A673 (cell line): ENCODE measurements around the gene SPRYD4. TPM values are rescaled to one million over a fixed set of nuclear protein-coding genes. Genes with fewer than 3 reads are reported as not detected.
A peak's percentile ranks its signal among the peaks of the same experiment; 100 is the strongest.

ENCODE experiments used
- BruUV-seq: library from RNA; stranded (reverse); fragments of 400-500 nt; replicated peaks from 2 replicates; lab custom pipeline; 2021; lab: Mats Ljungman, UMichigan
- CTCF ChIA-PET: fragments of 300-600 bp; sonication (Branson Sonifier 250); formaldehyde crosslinking; loops from one replicate; lab custom pipeline; 2022; ENCODE audit warnings: antibody characterized with exemption; lab: Charles Lee
- POLR2A ChIA-PET: fragments of 300-600 bp; sonication (Branson Sonifier 250); formaldehyde crosslinking; loops from one replicate; lab custom pipeline; 2022; ENCODE audit warnings: antibody characterized with exemption; ENCODE audit not compliant: low non-redundant PET; lab: Charles Lee
- DNase-seq: peaks from one replicate; pipeline ENCODE4 v3.0.0-alpha.2; 2015; ENCODE audit warnings: low spot score
- H3K27ac ChIP-seq: fragments of 200-600 bp; sonication (generic); 2 replicates; pipeline ENCODE4 v1.5.1; 2016; ENCODE audit warnings: mixed run types, low read depth, mild to moderate bottlenecking, mixed read lengths, antibody characterized with exemption, low read length; ENCODE audit not compliant: poor library complexity, severe bottlenecking
- H3K27me3 ChIP-seq: fragments of 200-600 bp; sonication (generic); replicated peaks from 2 replicates; pipeline ENCODE4 v1.6.1; 2017; ENCODE audit warnings: mixed run types, low read depth, mild to moderate bottlenecking, mixed read lengths, antibody characterized with exemption, low read length; ENCODE audit not compliant: insufficient read depth, poor library complexity
- H3K36me3 ChIP-seq: fragments of 200-600 bp; sonication (generic); 2 replicates; pipeline ENCODE4 v1.6.1; 2016; ENCODE audit warnings: mixed run types, mild to moderate bottlenecking, mixed read lengths, antibody characterized with exemption, low read length; ENCODE audit not compliant: insufficient read depth, poor library complexity, severe bottlenecking
- H3K4me1 ChIP-seq: fragments of 200-600 bp; sonication (generic); 2 replicates; pipeline ENCODE4 v1.6.1; 2017; ENCODE audit warnings: mixed run types, mild to moderate bottlenecking, mixed read lengths, antibody characterized with exemption, low read length; ENCODE audit not compliant: insufficient read depth, poor library complexity, severe bottlenecking
- H3K4me3 ChIP-seq: fragments of 200-600 bp; sonication (generic); 2 replicates; pipeline ENCODE4 v1.5.1; 2016; ENCODE audit warnings: low read depth, mixed run types, mild to moderate bottlenecking, mixed read lengths, low read length; ENCODE audit not compliant: poor library complexity, severe bottlenecking
- H3K9me3 ChIP-seq: fragments of 200-600 bp; sonication (generic); 2 replicates; pipeline ENCODE4 v1.6.1; 2016; ENCODE audit warnings: mixed run types, low read depth, mild to moderate bottlenecking, mixed read lengths, antibody characterized with exemption, low read length; ENCODE audit not compliant: poor library complexity, severe bottlenecking
- CTCF ChIP-seq: fragments of 300-800, 200-600 bp; sonication (generic); conservative IDR thresholded peaks from 2 replicates; pipeline ENCODE4 v1.5.1; 2017; ENCODE audit warnings: low read depth, mild to moderate bottlenecking, antibody characterized with exemption, low read length, moderate library complexity, mixed read lengths
- EZH2 ChIP-seq: fragments of 200-600 bp; sonication (generic); IDR thresholded peaks from 2 replicates; pipeline ENCODE4 v1.6.1; 2017; ENCODE audit warnings: borderline replicate concordance, low read depth, mild to moderate bottlenecking, mixed read lengths, antibody characterized with exemption, low read length; ENCODE audit not compliant: poor library complexity, severe bottlenecking
- intact Hi-C: fragments of 100-400 bp; cut with micrococcal nuclease; formaldehyde crosslinking; loops from one replicate; pipeline ENCODE4 v1.10.0; 2022; ENCODE audit not compliant: unreplicated experiment
- total RNA-seq: library from RNA; stranded (reverse); gene quantifications from 2 replicates; pipeline ENCODE4 v1.2.3, GENCODE V29; 2021

SPRYD4 gene
- total RNA-seq, 1 experiment from 2014 or later = 4.7 TPM

- DNase-seq = peak; percentile 95
- peaks cover 25% of the 10 kb centered on the region for H3K4me1 ChIP-seq
These were observed 53.4 kb downstream of the SPRYD4 start, which contains the start of gene RBMS2 for GRCh38 chr12:56521590-56522371. TSS of gene RBMS2 (plus strand) at chr12:56521820. CDS start at chr12:56522024, 204 bp downstream.

GRCh38 chr12:56522411-56523193 is 54.2 kb downstream of the SPRYD4 start:
- H3K4me3 ChIP-seq = peak overlapping the region; percentile 54
- ChIA-PET CTCF (interaction anchor here (1.1 kb wide), 1 partner anchor 114 kb away, joined by 4 read pairs; no protein-coding TSS in a partner anchor), POLR2A (no interaction called here)
- peaks cover 30% of the 10 kb centered on the region for H3K4me1 ChIP-seq
- no peaks in the 10 kb centered on the region for H3K27me3 ChIP-seq
- H3K27ac ChIP-seq = peak overlapping the region; percentile 83
- TSS peak; percentile 79 for BruUV-seq
- no peaks in the 10 kb centered on the region for H3K9me3 ChIP-seq
- H3K36me3 ChIP-seq = no peaks in the 10 kb centered on the region
- intact Hi-C loops = no loop called here
- peak; percentile 37 for DNase-seq
- TF ChIP-seq EZH2 (no peak), CTCF (no peak)

More at GRCh38 chr12:56521590-56522371, 53.4 kb downstream of the SPRYD4 start, which contains the start of gene RBMS2:
- TF ChIP-seq CTCF = no peak
- no peak for TF ChIP-seq EZH2
- intact Hi-C loops = loop anchor here (2.0 kb wide), 1 partner anchor 51 kb away; no protein-coding TSS in a partner anchor
- ChIA-PET CTCF (interaction anchor here (0.6 to 1.4 kb wide), 4 partner anchors 51 to 444 kb away, joined by 3 to 18 read pairs (median 4); no protein-coding TSS in a partner anchor), POLR2A (interaction anchor here (0.6 kb wide), 2 partner anchors 115 to 674 kb away, joined by 3 to 17 read pairs; no protein-coding TSS in a partner anchor)
- H3K4me3 ChIP-seq = peak within 1 kb of the TSS; percentile 54
- no peaks in the 10 kb centered on the region for H3K9me3 ChIP-seq
- no peaks in the 10 kb centered on the region for H3K36me3 ChIP-seq
- no TSS peak for BruUV-seq
- H3K27me3 ChIP-seq = no peaks in the 10 kb centered on the region
- H3K27ac ChIP-seq = peak within 1 kb of the TSS; percentile 83

DNA sequence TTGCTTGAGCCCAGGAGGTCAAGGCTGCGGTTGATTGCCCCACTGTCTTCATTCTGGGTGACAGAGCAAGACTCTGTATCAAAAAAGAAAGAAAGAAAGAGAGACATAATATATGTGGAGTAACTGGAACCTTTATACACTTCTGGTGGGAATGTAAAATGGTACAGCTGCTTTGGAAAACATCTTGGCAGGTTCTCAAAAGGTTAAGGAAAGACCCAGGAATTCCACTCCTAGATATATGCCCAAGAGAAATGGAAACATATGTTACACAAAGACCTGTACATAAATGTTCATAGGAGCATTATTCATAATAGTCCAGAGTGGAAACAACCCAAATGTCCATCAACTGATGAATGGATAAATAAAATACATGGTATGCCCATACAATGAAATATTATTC is 60.5 kb downstream of the SPRYD4 start:
- POLR2A ChIA-PET = no interaction called here

More for the DNA sequence above, 60.5 kb downstream of the SPRYD4 start:
- no peak for DNase-seq
- Histone ChIP-seq H3K27ac (no peak overlapping the region), H3K9me3 (no peaks in the 10 kb centered on the region), H3K4me1 (peaks cover 11% of the 10 kb centered on the region), H3K27me3 (no peaks in the 10 kb centered on the region), H3K4me3 (no peak overlapping the region), H3K36me3 (no peaks in the 10 kb centered on the region)
- BruUV-seq = no TSS peak
- intact Hi-C loops = no loop called here
- CTCF ChIA-PET = no interaction called here
- TF ChIP-seq CTCF (no peak), EZH2 (no peak)
